CD8-positive, alpha-beta memory T cell (primary cell): ENCODE measurements around the gene THEM5. TPM values are rescaled to one million over a fixed set of nuclear protein-coding genes. Genes with fewer than 3 reads are reported as not detected.

Experiments used
- CTCF ChIA-PET: fragments of 350-600 bp; sonication (Branson Sonifier 250); formaldehyde crosslinking; loops from one replicate; lab custom pipeline; 2021; ENCODE audit warnings: antibody characterized with exemption; lab: Charles Lee
- POLR2A ChIA-PET: fragments of 350-600 bp; sonication (Branson Sonifier 250); formaldehyde crosslinking; loops from one replicate; lab custom pipeline; 2021; ENCODE audit warnings: antibody characterized with exemption; lab: Charles Lee
- DNase-seq, 5 donors: peaks; one replicate each; pipeline versions ENCODE4 v3.0.0 to v3.0.0-alpha.2; 2020 to 2022; ENCODE audit warnings: mixed read lengths in 1 of 5
- H3K27ac ChIP-seq: one replicate; pipeline ENCODE4 v1.7.0; 2013; ENCODE audit warnings: low read depth, mild to moderate bottlenecking, low read length, moderate library complexity
- H3K27me3 ChIP-seq: 2 replicates; pipeline ENCODE4 v1.7.0; 2013; ENCODE audit warnings: low read length, mild to moderate bottlenecking; ENCODE audit not compliant: insufficient read depth, poor library complexity, severe bottlenecking
- H3K36me3 ChIP-seq: 2 replicates; pipeline ENCODE4 v1.7.0; 2013; ENCODE audit warnings: mild to moderate bottlenecking, low read length, moderate library complexity; ENCODE audit not compliant: insufficient read depth
- H3K4me1 ChIP-seq: 2 replicates; pipeline ENCODE4 v1.7.0; 2013; ENCODE audit warnings: mild to moderate bottlenecking, low read length, moderate library complexity; ENCODE audit not compliant: insufficient read depth
- H3K4me3 ChIP-seq: 2 replicates; pipeline ENCODE4 v1.7.0; 2013; ENCODE audit warnings: mild to moderate bottlenecking, low read length
- H3K9me3 ChIP-seq: 2 replicates; pipeline ENCODE4 v1.7.0; 2013; ENCODE audit warnings: mild to moderate bottlenecking, low read length
- H3K27ac Mint-ChIP-seq, 8 donors: one replicate each; pipeline ENCODE4 v1.8.0; 2020 to 2021; ENCODE audit warnings: mixed read lengths in 8 of 8, mild to moderate bottlenecking in 6 of 8, inconsistent platforms in 3 of 8, moderate library complexity in 3 of 8
- H3K27me3 Mint-ChIP-seq, 2 donors: one replicate each; pipeline ENCODE4 v1.8.0; 2020 to 2021; ENCODE audit warnings: mixed read lengths in 2 of 2, mild to moderate bottlenecking in 1 of 2, moderate library complexity in 1 of 2
- H3K36me3 Mint-ChIP-seq, 3 donors: one replicate each; pipeline ENCODE4 v1.8.0; 2020 to 2021; ENCODE audit warnings: mixed read lengths in 3 of 3, inconsistent platforms in 1 of 3, mild to moderate bottlenecking in 1 of 3
- H3K4me1 Mint-ChIP-seq, 3 donors: one replicate each; pipeline ENCODE4 v1.8.0; 2020 to 2021; ENCODE audit warnings: mixed read lengths in 3 of 3, inconsistent platforms in 1 of 3, mild to moderate bottlenecking in 1 of 3
- H3K4me3 Mint-ChIP-seq, 7 donors: one replicate each; pipeline ENCODE4 v1.8.0; 2020 to 2021; ENCODE audit warnings: mixed read lengths in 7 of 7, mild to moderate bottlenecking in 6 of 7, moderate library complexity in 4 of 7, inconsistent platforms in 2 of 7
- H3K9me3 Mint-ChIP-seq, 5 donors: one replicate each; pipeline ENCODE4 v1.8.0; 2020 to 2022; ENCODE audit warnings: mixed read lengths in 5 of 5, mild to moderate bottlenecking in 3 of 5, moderate library complexity in 2 of 5, inconsistent platforms in 1 of 5
- polyA plus RNA-seq: library from polyadenylated mRNA; unstranded; fragments of 300-500 nt; fragmentation: Illumina TruSeq; gene quantifications from one replicate; pipeline ENCODE4 v1.2.3, GENCODE V29; 2021
- total RNA-seq, 2 experiments: library from RNA; stranded (reverse); gene quantifications; one replicate each; pipeline ENCODE4 v1.2.3, GENCODE V29; 2021

Gene THEM5
- total and polyA plus RNA-seq, 3 experiments from 2014 or later: 0.38 TPM; not detected in 2

GRCh38 chr1:151809985-151810556, 43.4 kb downstream of the THEM5 start:
- Mint-ChIP-seq H3K9me3 (no peaks in the 10 kb centered on the region), H3K4me3 (no peak overlapping the region), H3K36me3 (no peaks in the 10 kb centered on the region), H3K27ac (peak overlapping the region in 6 of 8 donors; percentile 20 to 84 (median 49)), H3K27me3 (peaks cover 0 to 2% of the 10 kb centered on the region in 2 donors), H3K4me1 (peaks cover 24 to 32% (median 25%) of the 10 kb centered on the region in 3 donors)
- ChIA-PET CTCF (interaction anchor here (0.7 to 2.2 kb wide), 2 partner anchors 11 to 26 kb away, joined by 3 to 7 read pairs; no protein-coding TSS in a partner anchor), POLR2A (interaction anchor here (0.8 kb wide), 1 partner anchor 118 kb away, joined by 3 read pairs; no protein-coding TSS in a partner anchor)
- Histone ChIP-seq H3K4me3 (no peak overlapping the region), H3K27ac (no peak overlapping the region), H3K9me3 (no peaks in the 10 kb centered on the region), H3K36me3 (no peaks in the 10 kb centered on the region), H3K27me3 (no peaks in the 10 kb centered on the region), H3K4me1 (peaks cover 11% of the 10 kb centered on the region)
- DNase-seq: no peak

GRCh38 chr1:151809290-151809984, 44.1 kb downstream of the THEM5 start:
- H3K27ac Mint-ChIP-seq: peak overlapping the region in 7 of 8 donors; percentile 8 to 88 (median 74)
- H3K27ac ChIP-seq: no peak overlapping the region
- H3K27me3 ChIP-seq: no peaks in the 10 kb centered on the region
- peaks cover 18 to 27% (median 18%) of the 10 kb centered on the region in 3 donors for H3K4me1 Mint-ChIP-seq
- H3K27me3 Mint-ChIP-seq: peaks cover 0 to 2% of the 10 kb centered on the region in 2 donors
- POLR2A ChIA-PET: interaction anchor here (0.8 kb wide), 1 partner anchor 117 kb away, joined by 3 read pairs; no protein-coding TSS in a partner anchor
- no peak overlapping the region for H3K4me3 Mint-ChIP-seq
- no peaks in the 10 kb centered on the region for H3K9me3 Mint-ChIP-seq
- H3K9me3 ChIP-seq: no peaks in the 10 kb centered on the region
- H3K36me3 ChIP-seq: no peaks in the 10 kb centered on the region
- no peak for DNase-seq
- H3K36me3 Mint-ChIP-seq: no peaks in the 10 kb centered on the region
- CTCF ChIA-PET: interaction anchor here (0.7 to 1.3 kb wide), 2 partner anchors 23 to 27 kb away, joined by 3 read pairs; no protein-coding TSS in a partner anchor
- peaks cover 4% of the 10 kb centered on the region for H3K4me1 ChIP-seq
- no peak overlapping the region for H3K4me3 ChIP-seq

DNA sequence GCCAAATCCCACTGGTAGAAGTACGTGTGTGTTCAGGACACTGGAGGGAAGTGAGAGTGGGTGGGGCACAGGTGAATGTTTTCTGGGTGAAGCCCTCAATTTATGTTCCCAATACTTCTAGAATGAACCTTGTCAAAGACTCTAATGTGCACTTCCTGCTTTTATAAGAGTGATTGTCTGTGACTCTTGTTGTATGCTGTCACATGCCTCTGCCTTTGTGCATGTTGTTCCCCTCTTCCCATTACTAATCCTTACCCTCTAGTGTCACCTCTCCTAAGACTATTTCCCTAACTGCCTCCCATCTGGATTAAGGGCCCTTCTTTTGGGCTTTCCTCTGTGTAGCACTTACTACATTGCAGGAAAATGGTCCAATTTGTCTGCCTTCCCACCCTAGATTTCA, 45.7 kb downstream of the THEM5 start:
- DNase-seq: no peak
- Mint-ChIP-seq H3K27me3 (peaks cover 0 to 2% of the 10 kb centered on the region in 2 donors), H3K36me3 (no peaks in the 10 kb centered on the region), H3K4me1 (peaks cover 7 to 14% (median 11%) of the 10 kb centered on the region in 3 donors), H3K4me3 (no peak overlapping the region), H3K27ac (peak overlapping the region in 4 of 8 donors; percentile 4 to 83 (median 40)), H3K9me3 (no peaks in the 10 kb centered on the region)
- Histone ChIP-seq H3K4me3 (no peak overlapping the region), H3K27me3 (no peaks in the 10 kb centered on the region), H3K36me3 (no peaks in the 10 kb centered on the region), H3K4me1 (no peaks in the 10 kb centered on the region), H3K27ac (no peak overlapping the region), H3K9me3 (no peaks in the 10 kb centered on the region)
- CTCF ChIA-PET: interaction anchor here (1.0 to 1.4 kb wide), 3 partner anchors 10 to 29 kb away, joined by 3 to 4 read pairs (median 3); no protein-coding TSS in a partner anchor
- POLR2A ChIA-PET: no interaction called here

DNA sequence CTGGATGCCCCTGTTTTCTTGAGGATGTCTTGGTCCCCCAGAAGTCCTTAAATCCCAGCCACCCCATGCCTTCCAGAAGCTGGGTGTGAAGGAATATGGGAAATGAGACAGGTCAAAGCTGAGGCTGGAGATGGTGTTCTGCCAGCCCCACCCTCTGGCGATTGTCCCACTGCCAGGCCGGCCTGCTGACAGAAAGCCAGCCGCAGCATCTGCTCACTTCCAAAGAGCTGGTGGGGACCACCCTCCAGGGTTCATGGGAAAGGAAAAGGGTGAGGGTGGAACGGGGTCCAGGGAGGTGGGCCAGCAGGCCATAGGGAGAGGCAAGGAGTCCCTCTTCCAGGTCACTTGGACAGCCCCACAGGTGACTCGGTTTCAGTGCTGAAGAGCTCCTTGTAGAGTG, 46.4 kb downstream of the THEM5 start:
- no peak overlapping the region for H3K4me3 ChIP-seq
- no peak for DNase-seq
- Mint-ChIP-seq H3K4me3 (no peak overlapping the region), H3K27me3 (peaks cover 0 to 2% of the 10 kb centered on the region in 2 donors), H3K4me1 (peaks cover under 1 to 8% (median 7%) of the 10 kb centered on the region in 3 donors), H3K36me3 (no peaks in the 10 kb centered on the region), H3K9me3 (no peaks in the 10 kb centered on the region), H3K27ac (peak overlapping the region in 2 of 8 donors; percentile 26 to 88)
- no peaks in the 10 kb centered on the region for H3K27me3 ChIP-seq
- H3K4me1 ChIP-seq: no peaks in the 10 kb centered on the region
- POLR2A ChIA-PET: no interaction called here
- H3K27ac ChIP-seq: no peak overlapping the region
- H3K36me3 ChIP-seq: no peaks in the 10 kb centered on the region
- CTCF ChIA-PET: interaction anchor here (1.0 to 1.4 kb wide), 2 partner anchors 10 to 29 kb away, joined by 3 to 4 read pairs; no protein-coding TSS in a partner anchor
- H3K9me3 ChIP-seq: no peaks in the 10 kb centered on the region

DNA sequence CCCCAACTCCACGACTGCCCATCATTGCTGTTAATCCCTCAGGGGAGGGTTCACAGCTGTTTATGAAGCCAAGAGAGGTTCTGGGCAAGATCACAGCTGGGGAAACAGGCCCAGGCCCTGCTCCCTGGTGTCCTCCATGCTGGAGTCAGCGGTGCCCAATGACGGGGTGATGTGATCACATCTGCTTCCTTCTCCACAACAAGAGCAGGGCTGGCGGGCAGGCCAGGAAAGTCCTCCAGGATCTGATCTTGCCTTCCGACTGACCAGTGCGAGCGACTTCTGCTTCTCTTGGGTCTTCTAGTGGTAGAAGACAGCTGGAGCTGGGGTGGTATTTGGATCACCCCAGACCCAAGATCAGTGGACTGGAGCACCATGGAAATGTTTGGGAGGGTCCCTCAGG, 47.3 kb downstream of the THEM5 start:
- ChIA-PET POLR2A (interaction anchor here (0.6 kb wide), 1 partner anchor 125 kb away, joined by 4 read pairs; no protein-coding TSS in a partner anchor), CTCF (no interaction called here)
- H3K36me3 Mint-ChIP-seq: no peaks in the 10 kb centered on the region
- no peak overlapping the region for H3K4me3 Mint-ChIP-seq
- DNase-seq: no peak
- Histone ChIP-seq H3K4me1 (no peaks in the 10 kb centered on the region), H3K27me3 (no peaks in the 10 kb centered on the region), H3K36me3 (no peaks in the 10 kb centered on the region), H3K4me3 (no peak overlapping the region), H3K9me3 (no peaks in the 10 kb centered on the region), H3K27ac (no peak overlapping the region)
- peaks cover 0 to 5% (median 0%) of the 10 kb centered on the region in 3 donors for H3K4me1 Mint-ChIP-seq
- peaks cover 0 to 5% of the 10 kb centered on the region in 2 donors for H3K27me3 Mint-ChIP-seq
- no peaks in the 10 kb centered on the region for H3K9me3 Mint-ChIP-seq
- peak overlapping the region in 4 of 8 donors; percentile 17 to 88 (median 32) for H3K27ac Mint-ChIP-seq

- Mint-ChIP-seq H3K4me3 (no peak within 1 kb of the TSS), H3K4me1 (peaks cover 6 to 10% (median 6%) of the 10 kb centered on the region in 3 donors), H3K9me3 (no peaks in the 10 kb centered on the region), H3K27me3 (peaks cover 5% of the 10 kb centered on the region in 2 donors), H3K36me3 (no peaks in the 10 kb centered on the region), H3K27ac (peak within 1 kb of the TSS in 6 of 8 donors; percentile 27 to 88 (median 72))
- CTCF ChIA-PET: no interaction called here
- H3K27me3 ChIP-seq: no peaks in the 10 kb centered on the region
- DNase-seq: no peak
- H3K4me1 ChIP-seq: no peaks in the 10 kb centered on the region
- H3K36me3 ChIP-seq: no peaks in the 10 kb centered on the region
- H3K27ac ChIP-seq: no peak within 1 kb of the TSS
- POLR2A ChIA-PET: no interaction called here
- H3K9me3 ChIP-seq: no peaks in the 10 kb centered on the region
- H3K4me3 ChIP-seq: no peak within 1 kb of the TSS
These were observed 48.3 kb downstream of the THEM5 start, which contains the start of gene LINGO4 for GRCh38 chr1:151805066-151805820. LINGO4 (minus strand) TSS chr1:151805419; CDS start chr1:151802704, 2,715 bp downstream.

GRCh38 chr1:151803915-151804314, 49.6 kb downstream of the THEM5 start:
- no peak for DNase-seq
- Mint-ChIP-seq H3K27ac (peak overlapping the region in 7 of 8 donors; percentile 23 to 83 (median 75)), H3K36me3 (peaks cover 0 to 2% (median 0%) of the 10 kb centered on the region in 3 donors), H3K4me1 (peaks cover 12 to 17% (median 12%) of the 10 kb centered on the region in 3 donors), H3K9me3 (no peaks in the 10 kb centered on the region), H3K27me3 (peaks cover 6 to 12% of the 10 kb centered on the region in 2 donors), H3K4me3 (no peak overlapping the region)
- H3K27me3 ChIP-seq: no peaks in the 10 kb centered on the region
- no peaks in the 10 kb centered on the region for H3K36me3 ChIP-seq
- ChIA-PET POLR2A (no interaction called here), CTCF (interaction anchor here (1.1 kb wide), 1 partner anchor 11 kb away, joined by 3 read pairs; no protein-coding TSS in a partner anchor)
- H3K4me1 ChIP-seq: no peaks in the 10 kb centered on the region
- H3K9me3 ChIP-seq: no peaks in the 10 kb centered on the region
- no peak overlapping the region for H3K4me3 ChIP-seq
- H3K27ac ChIP-seq: no peak overlapping the region
